ENCODE results near the gene BMERB1.

GRCh38 chr16:15548482-15548891, 114.1 kb downstream of the BMERB1 start:
- no peak for TF ChIP-seq POLR2A (IDR thresholded peaks at IDR 0.05)
- TF ChIP-seq CTCF (IDR thresholded peaks at IDR 0.05 in 8 of 11, conservative IDR thresholded peaks at IDR 0.05 in 3 of 11), result no peak
- no peak for TF ChIP-seq POLR2AphosphoS5 (IDR thresholded peaks at IDR 0.05)
